Esophagus muscularis mucosa (tissue), 3 donors: ENCODE measurements around the gene GARIN1A.

ENCODE experiments used
- POLR2A ChIP-seq: fragments of 450-650 bp; IDR thresholded peaks from one replicate; pipeline ENCODE4 v1.6.1; 2017; ENCODE audit warnings: antibody characterized with exemption, moderate library complexity, mild to moderate bottlenecking, low read depth
- TF ChIP-seq, protein P1 (sequence below), 3 experiments: fragments of 200-600 bp in 2 of 3; fragments of 450-650 bp in 1 of 3; sonication (generic) in 2 of 3; IDR thresholded peaks; one replicate each; pipeline ENCODE4 v1.5.1; 2017 to 2019; ENCODE audit warnings: antibody characterized with exemption in 3 of 3, mild to moderate bottlenecking in 2 of 3, moderate library complexity in 1 of 3

GRCh38 chr7:128697302-128697905 lies 25.3 kb downstream of the GARIN1A start:
- no peak for TF ChIP-seq POLR2A
- TF ChIP-seq, protein P1, sequence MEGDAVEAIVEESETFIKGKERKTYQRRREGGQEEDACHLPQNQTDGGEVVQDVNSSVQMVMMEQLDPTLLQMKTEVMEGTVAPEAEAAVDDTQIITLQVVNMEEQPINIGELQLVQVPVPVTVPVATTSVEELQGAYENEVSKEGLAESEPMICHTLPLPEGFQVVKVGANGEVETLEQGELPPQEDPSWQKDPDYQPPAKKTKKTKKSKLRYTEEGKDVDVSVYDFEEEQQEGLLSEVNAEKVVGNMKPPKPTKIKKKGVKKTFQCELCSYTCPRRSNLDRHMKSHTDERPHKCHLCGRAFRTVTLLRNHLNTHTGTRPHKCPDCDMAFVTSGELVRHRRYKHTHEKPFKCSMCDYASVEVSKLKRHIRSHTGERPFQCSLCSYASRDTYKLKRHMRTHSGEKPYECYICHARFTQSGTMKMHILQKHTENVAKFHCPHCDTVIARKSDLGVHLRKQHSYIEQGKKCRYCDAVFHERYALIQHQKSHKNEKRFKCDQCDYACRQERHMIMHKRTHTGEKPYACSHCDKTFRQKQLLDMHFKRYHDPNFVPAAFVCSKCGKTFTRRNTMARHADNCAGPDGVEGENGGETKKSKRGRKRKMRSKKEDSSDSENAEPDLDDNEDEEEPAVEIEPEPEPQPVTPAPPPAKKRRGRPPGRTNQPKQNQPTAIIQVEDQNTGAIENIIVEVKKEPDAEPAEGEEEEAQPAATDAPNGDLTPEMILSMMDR (IDR thresholded peaks at IDR 0.05), result peak in 1 of 3 experiments; percentile 19
